Measurements from ENCODE around the gene PIH1D2. TPM values are rescaled to one million over a fixed set of nuclear protein-coding genes. Genes with fewer than 3 reads are reported as not detected.

Gene PIH1D2
- total RNA-seq = 1.3 and 1.8 TPM in 2 replicates

GRCh38 chr11:112073941-112074811, at the start of gene PIH1D2, which contains the start of gene NKAPD1:
TSS of gene PIH1D2 (minus strand) at chr11:112074017. CDS start at chr11:112073174, 843 bp downstream.
TSS of gene NKAPD1 (plus strand) at chr11:112074299. CDS start at chr11:112075575, 1,276 bp downstream.

GRCh38 chr11:112086422-112087191, 12.8 kb upstream of the PIH1D2 start, which contains the start of the genes SDHD and TIMM8B:
TSS of gene SDHD (plus strand) at chr11:112086873. CDS start at chr11:112086908, 35 bp downstream.
TSS of gene TIMM8B (minus strand) at chr11:112086756. CDS start at chr11:112086723, 33 bp downstream.

GRCh38 chr11:112024773-112025678, 48.8 kb downstream of the PIH1D2 start, which contains the start of gene DLAT:
TSS of gene DLAT (plus strand) at chr11:112025408. CDS start at chr11:112025473, 65 bp downstream.

Other genes with a start within 250 kb of the PIH1D2 start
- gene ALG9, start 202.4 kb downstream of the PIH1D2 start, total RNA-seq = 29.9 and 38.9 TPM in 2 replicates
- gene FDXACB1, start 194.9 kb downstream of the PIH1D2 start, total RNA-seq = 2.9 and 3.4 TPM in 2 replicates
- gene CFAP68, start 194.5 kb downstream of the PIH1D2 start, total RNA-seq = 18.5 and 23.9 TPM in 2 replicates
- gene CRYAB, start 162.2 kb downstream of the PIH1D2 start, total RNA-seq = 13.4 and 20.0 TPM in 2 replicates
- gene HSPB2, start 161.3 kb downstream of the PIH1D2 start, total RNA-seq = 0.59 TPM in 1 of 2 replicates, not detected in the other
- gene C11orf52, start 155.1 kb downstream of the PIH1D2 start, total RNA-seq = 0.34 and 0.59 TPM in 2 replicates
- gene DIXDC1, start 136.7 kb downstream of the PIH1D2 start, total RNA-seq = 8.1 and 8.6 TPM in 2 replicates
- 38.2 and 43.4 TPM in 2 replicates for gene DLAT, start 48.6 kb downstream of the PIH1D2 start, total RNA-seq
- gene NKAPD1, start 282 bp upstream of the PIH1D2 start, total RNA-seq = 9.4 and 11.1 TPM in 2 replicates
- gene TIMM8B, start 12.7 kb upstream of the PIH1D2 start, total RNA-seq = 42.0 and 48.6 TPM in 2 replicates
- 71.8 and 71.9 TPM in 2 replicates for gene SDHD, start 12.9 kb upstream of the PIH1D2 start, total RNA-seq
- 0.34 and 0.59 TPM in 2 replicates for gene IL18, start 90.1 kb upstream of the PIH1D2 start, total RNA-seq
- not detected in 2 replicates for gene TEX12, start 93.4 kb upstream of the PIH1D2 start, total RNA-seq
- under 0.01 TPM in 2 replicates for gene BCO2, start 101.5 kb upstream of the PIH1D2 start, total RNA-seq
- 28.2 and 43.5 TPM in 2 replicates for gene PTS, start 152.4 kb upstream of the PIH1D2 start, total RNA-seq
- not detected in 2 replicates for gene PLET1, start 186.8 kb upstream of the PIH1D2 start, total RNA-seq